ENCODE measurements around the gene ASCL1. TPM values are rescaled to one million over a fixed set of nuclear protein-coding genes. Genes with fewer than 3 reads are reported as not detected.

Gene ASCL1
- total and polyA plus RNA-seq, 5 donors from 2014 or later, result not detected

GRCh38 chr12:102953221-102953620 lies 4.3 kb upstream of the ASCL1 start:
- no peak overlapping the region for H3K27ac Mint-ChIP-seq
- ATAC-seq (ENCODE audit: low read depth in 2 of 2), result no peak
- H3K27me3 ChIP-seq (ENCODE audit: control insufficient read depth, insufficient read depth, low read length), result peaks cover 12% of the 10 kb centered on the region

GRCh38 chr12:102954134-102954533 lies 3.3 kb upstream of the ASCL1 start:
- Mint-ChIP-seq H3K27me3 (peaks cover 74% of the 10 kb centered on the region), H3K27ac (no peak overlapping the region), H3K4me1 (peaks cover 3 to 40% (median 5%) of the 10 kb centered on the region in 4 donors), H3K4me3 (no peak overlapping the region), H3K9me3 (peaks cover 0 to 2% (median 0%) of the 10 kb centered on the region in 7 donors), H3K36me3 (peaks cover 4% of the 10 kb centered on the region)
- ATAC-seq (ENCODE audit: low read depth in 2 of 2) (peak; percentile 46 to 48), DNase-seq (peak in 1 of 3 donors; percentile 88)
- Histone ChIP-seq H3K9me3 (ENCODE audit: control insufficient read depth in 2 of 2, low read length in 2 of 2) (no peaks in the 10 kb centered on the region), H3K4me1 (ENCODE audit: control insufficient read depth, insufficient read depth, low read length, poor library complexity, severe bottlenecking) (peaks cover 13% of the 10 kb centered on the region), H3K27me3 (ENCODE audit: control insufficient read depth, insufficient read depth, low read length) (peaks cover 15% of the 10 kb centered on the region), H3K27ac (ENCODE audit: insufficient read depth, low read length, poor library complexity, severe bottlenecking) (no peak overlapping the region), H3K4me3 (ENCODE audit: low read depth, low read length) (no peak overlapping the region), H3K36me3 (ENCODE audit: control insufficient read depth, insufficient read depth, low read length) (no peaks in the 10 kb centered on the region)

More at GRCh38 chr12:102953221-102953620, 4.3 kb upstream of the ASCL1 start:
- peaks cover 0 to 2% (median 0%) of the 10 kb centered on the region in 7 donors for H3K9me3 Mint-ChIP-seq
- H3K36me3 Mint-ChIP-seq, result peaks cover 4% of the 10 kb centered on the region
- Histone ChIP-seq H3K9me3 (ENCODE audit: control insufficient read depth in 2 of 2, low read length in 2 of 2) (no peaks in the 10 kb centered on the region), H3K36me3 (ENCODE audit: control insufficient read depth, insufficient read depth, low read length) (no peaks in the 10 kb centered on the region), H3K4me1 (ENCODE audit: control insufficient read depth, insufficient read depth, low read length, poor library complexity, severe bottlenecking) (peaks cover 8% of the 10 kb centered on the region), H3K27ac (ENCODE audit: insufficient read depth, low read length, poor library complexity, severe bottlenecking) (no peak overlapping the region), H3K4me3 (ENCODE audit: low read depth, low read length) (no peak overlapping the region)
- H3K4me1 Mint-ChIP-seq, result peaks cover 0 to 38% (median 5%) of the 10 kb centered on the region in 4 donors
- peaks cover 76% of the 10 kb centered on the region for H3K27me3 Mint-ChIP-seq
- no peak overlapping the region for H3K4me3 Mint-ChIP-seq
- peak in 1 of 3 donors; percentile 44 for DNase-seq

GRCh38 chr12:102955926-102956737 lies 1.3 kb upstream of the ASCL1 start:
- peaks cover 3 to 39% (median 7%) of the 10 kb centered on the region in 4 donors for H3K4me1 Mint-ChIP-seq
- H3K36me3 Mint-ChIP-seq, result peaks cover 4% of the 10 kb centered on the region
- H3K4me3 ChIP-seq (ENCODE audit: low read depth, low read length), result no peak overlapping the region
- H3K27me3 ChIP-seq (ENCODE audit: control insufficient read depth, insufficient read depth, low read length), result peaks cover 25% of the 10 kb centered on the region
- H3K4me3 Mint-ChIP-seq, result peak overlapping the region in 1 of 4 donors; percentile 61
- no peak for ATAC-seq (ENCODE audit: low read depth in 2 of 2)
- no peak overlapping the region for H3K27ac ChIP-seq (ENCODE audit: insufficient read depth, low read length, poor library complexity, severe bottlenecking)
- no peaks in the 10 kb centered on the region for H3K9me3 ChIP-seq (ENCODE audit: control insufficient read depth in 2 of 2, low read length in 2 of 2)
- peaks cover 0 to 1% (median 0%) of the 10 kb centered on the region in 7 donors for H3K9me3 Mint-ChIP-seq
- H3K27ac Mint-ChIP-seq, result no peak overlapping the region
- H3K4me1 ChIP-seq (ENCODE audit: control insufficient read depth, insufficient read depth, low read length, poor library complexity, severe bottlenecking), result peaks cover 13% of the 10 kb centered on the region
- no peaks in the 10 kb centered on the region for H3K36me3 ChIP-seq (ENCODE audit: control insufficient read depth, insufficient read depth, low read length)
- no peak for DNase-seq
- peaks cover 80% of the 10 kb centered on the region for H3K27me3 Mint-ChIP-seq

- Mint-ChIP-seq H3K4me3 (peak overlapping the region in 2 of 4 donors; percentile 55 to 70), H3K4me1 (peaks cover 3 to 43% (median 8%) of the 10 kb centered on the region in 4 donors), H3K9me3 (peaks cover 0 to 1% (median 0%) of the 10 kb centered on the region in 7 donors), H3K36me3 (peaks cover 4% of the 10 kb centered on the region), H3K27me3 (peaks cover 80% of the 10 kb centered on the region), H3K27ac (no peak overlapping the region)
- no peak for DNase-seq
- no peak overlapping the region for H3K27ac ChIP-seq (ENCODE audit: insufficient read depth, low read length, poor library complexity, severe bottlenecking)
- no peaks in the 10 kb centered on the region for H3K36me3 ChIP-seq (ENCODE audit: control insufficient read depth, insufficient read depth, low read length)
- H3K9me3 ChIP-seq (ENCODE audit: control insufficient read depth in 2 of 2, low read length in 2 of 2), result no peaks in the 10 kb centered on the region
- no peak for ATAC-seq (ENCODE audit: low read depth in 2 of 2)
- peaks cover 32% of the 10 kb centered on the region for H3K27me3 ChIP-seq (ENCODE audit: control insufficient read depth, insufficient read depth, low read length)
- H3K4me1 ChIP-seq (ENCODE audit: control insufficient read depth, insufficient read depth, low read length, poor library complexity, severe bottlenecking), result peaks cover 16% of the 10 kb centered on the region
- no peak overlapping the region for H3K4me3 ChIP-seq (ENCODE audit: low read depth, low read length)
These were observed 641 bp upstream of the ASCL1 start for GRCh38 chr12:102956738-102957327.

- peaks cover 87% of the 10 kb centered on the region for H3K27me3 Mint-ChIP-seq
- H3K4me1 Mint-ChIP-seq, result peaks cover 12 to 55% (median 17%) of the 10 kb centered on the region in 4 donors
- ATAC-seq (ENCODE audit: low read depth in 2 of 2) (peak in 1 of 2 donors; percentile 11), DNase-seq (peak in 1 of 3 donors; percentile 50)
- Histone ChIP-seq H3K27me3 (ENCODE audit: control insufficient read depth, insufficient read depth, low read length) (peaks cover 41% of the 10 kb centered on the region), H3K9me3 (ENCODE audit: control insufficient read depth in 2 of 2, low read length in 2 of 2) (no peaks in the 10 kb centered on the region), H3K4me1 (ENCODE audit: control insufficient read depth, insufficient read depth, low read length, poor library complexity, severe bottlenecking) (peaks cover 17% of the 10 kb centered on the region), H3K4me3 (ENCODE audit: low read depth, low read length) (no peak overlapping the region), H3K36me3 (ENCODE audit: control insufficient read depth, insufficient read depth, low read length) (no peaks in the 10 kb centered on the region), H3K27ac (ENCODE audit: insufficient read depth, low read length, poor library complexity, severe bottlenecking) (no peak overlapping the region)
- no peak overlapping the region for H3K27ac Mint-ChIP-seq
- peaks cover 0 to 4% (median 0%) of the 10 kb centered on the region in 7 donors for H3K9me3 Mint-ChIP-seq
- peak overlapping the region in 3 of 4 donors; percentile 58 to 78 (median 76) for H3K4me3 Mint-ChIP-seq
- peaks cover 4% of the 10 kb centered on the region for H3K36me3 Mint-ChIP-seq
These were observed 777 bp downstream of the ASCL1 start for GRCh38 chr12:102958073-102958829.

- no peak overlapping the region for H3K4me3 ChIP-seq (ENCODE audit: low read depth, low read length)
- H3K27me3 ChIP-seq (ENCODE audit: control insufficient read depth, insufficient read depth, low read length), result peaks cover 47% of the 10 kb centered on the region
These were observed 1.3 kb downstream of the ASCL1 start for GRCh38 chr12:102958830-102959176.

GRCh38 chr12:102959391-102959790 lies 1.9 kb downstream of the ASCL1 start:
- no peaks in the 10 kb centered on the region for H3K36me3 ChIP-seq (ENCODE audit: control insufficient read depth, insufficient read depth, low read length)
- no peak overlapping the region for H3K27ac ChIP-seq (ENCODE audit: insufficient read depth, low read length, poor library complexity, severe bottlenecking)
- Mint-ChIP-seq H3K27me3 (peaks cover 88% of the 10 kb centered on the region), H3K9me3 (peaks cover 0 to 14% (median 6%) of the 10 kb centered on the region in 7 donors), H3K36me3 (peaks cover 1% of the 10 kb centered on the region), H3K4me1 (peaks cover 12 to 62% (median 24%) of the 10 kb centered on the region in 4 donors), H3K4me3 (peak overlapping the region in 1 of 4 donors; percentile 67), H3K27ac (no peak overlapping the region)
- peaks cover 17% of the 10 kb centered on the region for H3K4me1 ChIP-seq (ENCODE audit: control insufficient read depth, insufficient read depth, low read length, poor library complexity, severe bottlenecking)
- ATAC-seq (ENCODE audit: low read depth in 2 of 2) (no peak), DNase-seq (no peak)
- H3K4me3 ChIP-seq (ENCODE audit: low read depth, low read length), result no peak overlapping the region
- H3K9me3 ChIP-seq (ENCODE audit: control insufficient read depth in 2 of 2, low read length in 2 of 2), result peaks cover 0 to 7% of the 10 kb centered on the region in 2 experiments
- H3K27me3 ChIP-seq (ENCODE audit: control insufficient read depth, insufficient read depth, low read length), result peaks cover 53% of the 10 kb centered on the region

More at GRCh38 chr12:102958830-102959176, 1.3 kb downstream of the ASCL1 start:
- peaks cover 0 to 5% of the 10 kb centered on the region in 2 experiments for H3K9me3 ChIP-seq (ENCODE audit: control insufficient read depth in 2 of 2, low read length in 2 of 2)
- Mint-ChIP-seq H3K9me3 (peaks cover 0 to 9% (median 3%) of the 10 kb centered on the region in 7 donors), H3K36me3 (peaks cover 4% of the 10 kb centered on the region), H3K27me3 (peaks cover 88% of the 10 kb centered on the region), H3K4me3 (peak overlapping the region in 2 of 4 donors; percentile 54 to 67), H3K4me1 (peaks cover 12 to 59% (median 20%) of the 10 kb centered on the region in 4 donors), H3K27ac (no peak overlapping the region)
- H3K4me1 ChIP-seq (ENCODE audit: control insufficient read depth, insufficient read depth, low read length, poor library complexity, severe bottlenecking), result peaks cover 17% of the 10 kb centered on the region
- no peak overlapping the region for H3K27ac ChIP-seq (ENCODE audit: insufficient read depth, low read length, poor library complexity, severe bottlenecking)
- H3K36me3 ChIP-seq (ENCODE audit: control insufficient read depth, insufficient read depth, low read length), result no peaks in the 10 kb centered on the region
- ATAC-seq (ENCODE audit: low read depth in 2 of 2), result no peak
- no peak for DNase-seq
